Neural cell (in vitro differentiated cells): ENCODE measurements around the gene TEX13D. TPM values are rescaled to one million over a fixed set of nuclear protein-coding genes. Genes with fewer than 3 reads are reported as not detected.

ENCODE experiments used
- H2AFZ ChIP-seq: fragments of 200-600, 300-800 bp; sonication (generic), shearing (Covaris generic); 2 replicates; pipeline ENCODE4 v1.6.0; 2014; ENCODE audit warnings: low read depth, mild to moderate bottlenecking, antibody characterized with exemption, low read length, moderate library complexity
- H3F3A ChIP-seq: fragments of 200-600 bp; shearing (Covaris generic); 2 replicates; pipeline ENCODE4 v1.6.1; 2016; ENCODE audit warnings: mild to moderate bottlenecking, moderate library complexity, mixed read lengths, antibody characterized with exemption, low read length; ENCODE audit not compliant: insufficient read depth, poor library complexity, severe bottlenecking
- H3K27ac ChIP-seq: fragments of 200-600, 300-800 bp; sonication (generic), shearing (Covaris generic); 2 replicates; pipeline ENCODE4 v1.5.1; 2014; ENCODE audit warnings: mild to moderate bottlenecking, low read length, moderate library complexity
- H3K27me3 ChIP-seq: fragments of 300-800, 200-600 bp; sonication (generic), shearing (Covaris generic); 2 replicates; pipeline ENCODE4 v1.6.0; 2014; ENCODE audit warnings: mild to moderate bottlenecking, low read depth, low read length, moderate library complexity; ENCODE audit not compliant: insufficient read depth
- H3K36me3 ChIP-seq: fragments of 300-800, 200-600 bp; sonication (generic), shearing (Covaris generic); 2 replicates; pipeline ENCODE4 v1.5.1; 2014; ENCODE audit warnings: mild to moderate bottlenecking, antibody characterized with exemption, low read length, moderate library complexity; ENCODE audit not compliant: insufficient read depth
- H3K4me2 ChIP-seq: fragments of 300-800, 200-600 bp; sonication (generic), shearing (Covaris generic); 2 replicates; pipeline ENCODE4 v1.6.0; 2014; ENCODE audit warnings: mild to moderate bottlenecking, low read length
- H3K4me3 ChIP-seq: fragments of 300-800, 200-600 bp; sonication (generic), shearing (Covaris generic); 2 replicates; pipeline ENCODE4 v1.5.1; 2014; ENCODE audit warnings: mild to moderate bottlenecking, low read length, moderate library complexity
- H3K79me2 ChIP-seq: fragments of 200-600 bp; shearing (Covaris generic); replicated peaks from 2 replicates; pipeline ENCODE4 v1.6.0; 2014; ENCODE audit warnings: mild to moderate bottlenecking, low read length, moderate library complexity; ENCODE audit not compliant: insufficient read depth
- H3K9ac ChIP-seq: fragments of 300-800, 200-600 bp; sonication (generic), shearing (Covaris generic); 2 replicates; pipeline ENCODE4 v1.6.1; 2016; ENCODE audit warnings: mild to moderate bottlenecking, low read length, mixed read lengths
- H3K9me2 ChIP-seq: fragments of 200-600 bp; shearing (Covaris generic); 2 replicates; pipeline ENCODE4 v1.6.1; 2016; ENCODE audit warnings: mild to moderate bottlenecking, low read length, mixed read lengths; ENCODE audit not compliant: insufficient read depth
- H3K9me3 ChIP-seq: fragments of 200-600, 300-800 bp; sonication (generic), shearing (Covaris generic); 2 replicates; pipeline ENCODE4 v1.6.1; 2016; ENCODE audit warnings: mild to moderate bottlenecking, mixed run types, low read length, moderate library complexity, mixed read lengths
- H4K20me1 ChIP-seq: fragments of 200-600 bp; shearing (Covaris generic); 2 replicates; pipeline ENCODE4 v1.6.1; 2016; ENCODE audit warnings: mild to moderate bottlenecking, mixed run types; ENCODE audit not compliant: insufficient read depth
- EP300 ChIP-seq: fragments of 450-650 bp; conservative IDR thresholded peaks from 2 replicates; pipeline ENCODE4 v1.6.1; 2014; ENCODE audit warnings: antibody characterized with exemption, mild to moderate bottlenecking, moderate library complexity; ENCODE audit not compliant: poor library complexity, severe bottlenecking
- EZH2 ChIP-seq: fragments of 200-600, 300-800 bp; shearing (Covaris generic), sonication (generic); IDR thresholded peaks from 2 replicates; pipeline ENCODE4 v1.6.1; 2014; ENCODE audit warnings: antibody characterized with exemption, low read length, borderline replicate concordance, mild to moderate bottlenecking; ENCODE audit not compliant: insufficient read depth, poor library complexity, severe bottlenecking
- MXI1 ChIP-seq: fragments of 450-650 bp; conservative IDR thresholded peaks from 2 replicates; pipeline ENCODE4 v1.6.1; 2014; ENCODE audit warnings: antibody characterized with exemption, mild to moderate bottlenecking; ENCODE audit not compliant: poor library complexity, severe bottlenecking
- POLR2AphosphoS5 ChIP-seq: IDR thresholded peaks from 2 replicates; pipeline ENCODE4 v1.6.1; 2012
- RAD21 ChIP-seq: fragments of 450-650 bp; conservative IDR thresholded peaks from 2 replicates; pipeline ENCODE4 v1.6.1; 2014; ENCODE audit warnings: antibody characterized with exemption, mild to moderate bottlenecking, moderate library complexity
- SMC3 ChIP-seq: fragments of 450-650 bp; conservative IDR thresholded peaks from 2 replicates; pipeline ENCODE4 v1.6.1; 2014; ENCODE audit warnings: antibody characterized with exemption, mild to moderate bottlenecking, moderate library complexity; ENCODE audit not compliant: poor library complexity
- TAF1 ChIP-seq: IDR thresholded peaks from 2 replicates; pipeline ENCODE4 v1.6.1; 2012; ENCODE audit warnings: low read depth
- polyA plus RNA-seq: library from polyadenylated mRNA; depleted of rRNA; stranded (reverse); fragments of >200 nt; gene quantifications from 2 replicates; pipeline ENCODE4 v1.2.3, GENCODE V29; 2014
- TF ChIP-seq, protein P1 (sequence below): fragments of 450-650 bp; IDR thresholded peaks from 2 replicates; pipeline ENCODE4 v1.5.1; 2014; ENCODE audit warnings: antibody characterized with exemption, mild to moderate bottlenecking, moderate library complexity; ENCODE audit not compliant: poor library complexity, severe bottlenecking
- TF ChIP-seq, protein P2 (sequence below): IDR thresholded peaks from 2 replicates; pipeline ENCODE4 v1.6.1; 2012; ENCODE audit warnings: borderline replicate concordance

Gene TEX13D
- polyA plus RNA-seq, 1 donor from 2014 or later, result not detected

DNA sequence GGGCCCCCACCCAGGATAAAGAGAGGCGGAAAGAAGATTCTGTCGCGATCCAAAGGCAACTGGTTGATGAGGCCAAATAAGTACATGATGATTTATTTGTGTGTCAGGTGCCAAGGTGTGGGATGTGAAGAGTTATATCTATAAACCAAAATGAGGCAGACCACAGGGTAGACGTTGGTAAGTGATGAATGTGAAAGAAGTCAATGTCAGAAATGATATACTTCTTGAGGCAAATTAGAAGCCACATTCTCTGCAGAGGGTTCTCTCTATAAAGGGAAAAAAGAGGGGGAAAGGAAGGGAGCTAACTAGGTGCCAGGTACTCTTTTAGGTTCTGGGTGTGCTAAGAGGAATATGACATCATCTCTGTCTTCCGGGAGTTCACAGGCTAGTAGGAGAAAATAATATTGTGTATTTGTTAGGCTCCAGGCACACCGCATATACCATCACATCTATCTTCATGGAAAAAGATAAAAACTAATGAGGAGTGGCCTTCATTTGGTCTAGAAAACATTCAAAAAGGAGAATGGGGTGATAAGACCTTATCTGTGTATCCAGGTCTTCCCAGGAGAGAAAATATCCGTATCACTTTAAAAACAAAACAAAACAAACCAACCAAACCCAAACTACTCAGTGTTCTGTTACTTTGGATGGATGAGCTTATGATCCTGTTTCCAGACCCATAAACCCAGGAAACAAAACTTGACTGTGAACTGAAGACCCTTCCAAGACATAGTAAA is 9.1 kb downstream of the TEX13D start:
- H3K9ac ChIP-seq, result no peak overlapping the region
- no peaks in the 10 kb centered on the region for H3K9me3 ChIP-seq
- H3K36me3 ChIP-seq, result no peaks in the 10 kb centered on the region
- H3K79me2 ChIP-seq, result no peaks in the 10 kb centered on the region
- no peak overlapping the region for H2AFZ ChIP-seq
- TF ChIP-seq EZH2, result no peak
- no peak for TF ChIP-seq POLR2AphosphoS5
- no peak for TF ChIP-seq TAF1
- TF ChIP-seq RAD21, result no peak
- no peak for TF ChIP-seq EP300
- no peak for TF ChIP-seq SMC3
- TF ChIP-seq, protein P1, sequence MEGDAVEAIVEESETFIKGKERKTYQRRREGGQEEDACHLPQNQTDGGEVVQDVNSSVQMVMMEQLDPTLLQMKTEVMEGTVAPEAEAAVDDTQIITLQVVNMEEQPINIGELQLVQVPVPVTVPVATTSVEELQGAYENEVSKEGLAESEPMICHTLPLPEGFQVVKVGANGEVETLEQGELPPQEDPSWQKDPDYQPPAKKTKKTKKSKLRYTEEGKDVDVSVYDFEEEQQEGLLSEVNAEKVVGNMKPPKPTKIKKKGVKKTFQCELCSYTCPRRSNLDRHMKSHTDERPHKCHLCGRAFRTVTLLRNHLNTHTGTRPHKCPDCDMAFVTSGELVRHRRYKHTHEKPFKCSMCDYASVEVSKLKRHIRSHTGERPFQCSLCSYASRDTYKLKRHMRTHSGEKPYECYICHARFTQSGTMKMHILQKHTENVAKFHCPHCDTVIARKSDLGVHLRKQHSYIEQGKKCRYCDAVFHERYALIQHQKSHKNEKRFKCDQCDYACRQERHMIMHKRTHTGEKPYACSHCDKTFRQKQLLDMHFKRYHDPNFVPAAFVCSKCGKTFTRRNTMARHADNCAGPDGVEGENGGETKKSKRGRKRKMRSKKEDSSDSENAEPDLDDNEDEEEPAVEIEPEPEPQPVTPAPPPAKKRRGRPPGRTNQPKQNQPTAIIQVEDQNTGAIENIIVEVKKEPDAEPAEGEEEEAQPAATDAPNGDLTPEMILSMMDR, result no peak
- TF ChIP-seq MXI1, result no peak
- TF ChIP-seq, protein P2, sequence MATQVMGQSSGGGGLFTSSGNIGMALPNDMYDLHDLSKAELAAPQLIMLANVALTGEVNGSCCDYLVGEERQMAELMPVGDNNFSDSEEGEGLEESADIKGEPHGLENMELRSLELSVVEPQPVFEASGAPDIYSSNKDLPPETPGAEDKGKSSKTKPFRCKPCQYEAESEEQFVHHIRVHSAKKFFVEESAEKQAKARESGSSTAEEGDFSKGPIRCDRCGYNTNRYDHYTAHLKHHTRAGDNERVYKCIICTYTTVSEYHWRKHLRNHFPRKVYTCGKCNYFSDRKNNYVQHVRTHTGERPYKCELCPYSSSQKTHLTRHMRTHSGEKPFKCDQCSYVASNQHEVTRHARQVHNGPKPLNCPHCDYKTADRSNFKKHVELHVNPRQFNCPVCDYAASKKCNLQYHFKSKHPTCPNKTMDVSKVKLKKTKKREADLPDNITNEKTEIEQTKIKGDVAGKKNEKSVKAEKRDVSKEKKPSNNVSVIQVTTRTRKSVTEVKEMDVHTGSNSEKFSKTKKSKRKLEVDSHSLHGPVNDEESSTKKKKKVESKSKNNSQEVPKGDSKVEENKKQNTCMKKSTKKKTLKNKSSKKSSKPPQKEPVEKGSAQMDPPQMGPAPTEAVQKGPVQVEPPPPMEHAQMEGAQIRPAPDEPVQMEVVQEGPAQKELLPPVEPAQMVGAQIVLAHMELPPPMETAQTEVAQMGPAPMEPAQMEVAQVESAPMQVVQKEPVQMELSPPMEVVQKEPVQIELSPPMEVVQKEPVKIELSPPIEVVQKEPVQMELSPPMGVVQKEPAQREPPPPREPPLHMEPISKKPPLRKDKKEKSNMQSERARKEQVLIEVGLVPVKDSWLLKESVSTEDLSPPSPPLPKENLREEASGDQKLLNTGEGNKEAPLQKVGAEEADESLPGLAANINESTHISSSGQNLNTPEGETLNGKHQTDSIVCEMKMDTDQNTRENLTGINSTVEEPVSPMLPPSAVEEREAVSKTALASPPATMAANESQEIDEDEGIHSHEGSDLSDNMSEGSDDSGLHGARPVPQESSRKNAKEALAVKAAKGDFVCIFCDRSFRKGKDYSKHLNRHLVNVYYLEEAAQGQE, result no peak
- H3K27ac ChIP-seq, result no peak overlapping the region
- no peak overlapping the region for H3K4me2 ChIP-seq
- no peaks in the 10 kb centered on the region for H3F3A ChIP-seq
- no peak overlapping the region for H3K4me3 ChIP-seq
- H3K27me3 ChIP-seq, result no peaks in the 10 kb centered on the region
- H4K20me1 ChIP-seq, result no peaks in the 10 kb centered on the region
- no peaks in the 10 kb centered on the region for H3K9me2 ChIP-seq

DNA sequence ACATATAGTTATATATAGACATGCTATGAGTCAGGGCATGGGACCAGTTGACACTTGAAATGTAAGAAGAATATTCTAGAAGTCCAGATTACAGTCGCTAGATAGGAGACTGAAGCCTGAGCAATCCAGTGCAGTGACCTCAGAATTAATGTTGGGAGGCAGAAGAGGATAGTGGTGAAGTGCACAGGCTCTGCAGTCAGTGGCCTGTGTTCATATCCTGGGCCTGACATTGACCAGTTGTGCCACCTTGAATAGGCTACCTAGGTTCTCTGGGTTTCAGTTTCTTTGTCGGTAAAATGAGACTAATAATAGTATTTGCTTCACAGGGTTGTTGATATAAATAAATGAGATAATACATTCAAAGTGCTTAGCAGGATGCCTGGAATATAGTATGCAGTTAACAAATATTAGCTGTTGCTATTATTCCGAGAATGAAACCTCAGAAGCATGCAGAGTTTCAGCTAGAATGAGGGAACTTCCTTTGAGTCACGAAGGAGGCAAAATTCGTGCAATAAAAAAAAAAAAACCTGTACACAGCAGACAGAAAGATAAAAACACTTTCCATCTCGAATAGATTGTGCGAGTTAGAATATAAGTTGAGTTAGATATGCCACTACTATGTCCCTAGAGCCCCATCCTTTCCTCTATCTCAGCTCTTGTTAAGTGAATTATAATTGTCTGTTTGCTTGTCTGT is 9.9 kb downstream of the TEX13D start:
- Histone ChIP-seq H3K27me3 (no peaks in the 10 kb centered on the region), H3F3A (no peaks in the 10 kb centered on the region), H3K79me2 (no peaks in the 10 kb centered on the region), H3K9me3 (no peaks in the 10 kb centered on the region), H3K27ac (no peak overlapping the region), H4K20me1 (no peaks in the 10 kb centered on the region), H2AFZ (no peak overlapping the region), H3K36me3 (no peaks in the 10 kb centered on the region), H3K9ac (no peak overlapping the region), H3K9me2 (no peaks in the 10 kb centered on the region), H3K4me3 (no peak overlapping the region), H3K4me2 (no peak overlapping the region)
- TF ChIP-seq MXI1 (no peak), RAD21 (no peak), POLR2AphosphoS5 (no peak), EZH2 (no peak), SMC3 (no peak)
- TF ChIP-seq, protein P2, result no peak
- TF ChIP-seq, protein P1, result no peak
